Stimulated activated naive CD4-positive, alpha-beta T cell (primary cell): Measurements from ENCODE around the gene RNASEH1.
"Not testable (repeated sequence)": the region's sequence is repeated elsewhere in the genome, so short reads cannot be mapped to it uniquely, and the experiment has no call there.

ENCODE experiments used
- DNase-seq, 6 experiments: peaks; one replicate each; lab custom pipeline; 2025; lab: John Stamatoyannopoulos, UW

The RNASEH1 gene

DNA sequence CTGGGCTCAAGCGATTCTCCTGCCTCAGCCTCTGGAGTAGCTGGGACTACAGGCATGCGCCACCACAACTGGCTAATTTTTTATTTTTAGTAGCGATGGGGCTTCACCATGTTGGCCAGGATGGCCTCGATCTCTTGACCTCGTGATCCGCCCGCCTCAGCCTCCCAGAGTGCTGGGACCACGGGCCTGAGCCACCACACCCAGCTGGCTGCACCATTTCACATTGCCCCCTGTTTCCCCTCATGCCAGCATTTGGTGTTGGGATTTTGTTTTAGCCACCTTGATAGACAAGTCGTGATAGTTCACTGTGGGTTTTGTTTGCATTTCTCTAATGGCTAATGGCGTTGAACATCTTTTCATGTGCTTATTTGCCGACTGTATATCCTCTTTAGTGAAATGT lies 31.0 kb upstream of the RNASEH1 start:
- no peak for DNase-seq

DNA sequence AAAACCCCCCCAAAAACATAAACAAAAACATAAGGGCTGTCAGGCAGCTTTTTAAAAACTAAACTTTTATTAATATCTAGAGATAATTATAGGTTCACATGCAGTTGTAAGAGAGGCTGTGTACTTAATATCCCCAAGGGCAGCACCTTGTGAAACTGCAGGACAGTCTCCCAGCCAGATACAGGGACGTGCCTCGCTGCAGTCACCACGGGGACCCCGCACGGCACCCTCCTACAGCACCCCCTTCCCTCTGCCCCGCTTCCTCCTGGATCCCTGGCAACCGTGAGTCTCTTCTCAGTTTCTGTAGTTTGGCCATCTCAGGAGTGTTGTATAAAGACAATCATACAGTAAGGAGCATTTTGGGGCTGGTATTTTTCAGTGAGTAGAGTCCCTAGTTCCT lies 30.0 kb upstream of the RNASEH1 start:
- no peak for DNase-seq

DNA sequence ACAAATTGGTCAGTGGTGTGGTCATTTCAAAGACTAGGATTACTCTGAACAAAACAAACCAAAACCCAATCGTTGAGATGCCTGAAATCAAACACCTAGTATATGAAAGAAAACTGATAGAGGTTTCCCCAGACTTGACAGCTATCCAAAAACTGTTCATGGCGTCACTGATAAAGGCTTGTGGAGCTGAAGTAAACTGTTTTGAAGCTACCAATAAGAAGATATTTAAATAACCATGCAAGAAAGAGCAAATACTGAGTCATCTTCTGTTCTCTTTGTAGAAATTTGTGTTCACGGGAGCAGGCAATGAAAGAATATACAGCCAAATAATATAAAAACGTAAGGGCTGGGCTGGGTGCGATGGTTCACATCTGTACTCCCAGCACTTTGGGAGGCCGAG lies 29.3 kb upstream of the RNASEH1 start:
- DNase-seq, result no peak

DNA sequence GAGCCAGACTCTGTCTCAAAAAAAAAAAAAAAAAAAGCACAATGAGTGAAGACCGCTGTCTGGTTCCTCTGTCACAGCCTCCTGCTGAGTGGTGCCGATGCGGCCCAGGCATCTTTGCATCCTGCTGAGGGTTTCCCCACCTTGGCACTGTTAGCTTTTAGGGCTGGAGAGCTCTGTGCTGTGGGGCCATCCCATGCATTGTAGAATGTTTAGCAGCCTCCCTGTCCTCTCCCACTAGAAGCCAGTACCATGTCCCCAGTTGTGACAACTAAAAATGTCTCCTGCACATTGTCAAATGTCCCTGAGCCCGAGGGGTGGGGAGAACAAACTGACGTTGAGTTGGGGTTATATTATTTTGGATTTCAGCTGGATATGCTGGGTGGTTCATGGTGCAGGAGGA lies 28.9 kb upstream of the RNASEH1 start:
- DNase-seq, result no peak

DNA sequence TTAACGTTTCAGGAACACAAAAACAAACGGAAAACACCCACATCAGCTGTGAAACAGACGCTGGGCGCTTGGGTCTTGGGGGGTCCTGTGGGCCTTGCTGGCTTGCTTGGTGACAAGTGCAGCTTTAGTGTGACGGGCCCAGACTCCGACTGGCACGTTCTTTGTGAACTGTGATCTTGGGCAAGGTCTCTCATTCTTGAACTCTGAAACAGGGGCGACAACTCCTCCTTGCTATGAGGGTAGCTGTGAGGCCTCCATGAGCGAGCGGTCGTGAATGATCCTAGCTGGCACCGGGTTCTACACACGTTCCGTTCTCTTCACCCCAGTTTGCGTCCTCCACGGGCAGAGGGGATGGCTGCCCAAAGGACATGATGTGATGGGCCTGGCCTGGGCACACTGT lies 28.1 kb upstream of the RNASEH1 start:
- no peak for DNase-seq

DNA sequence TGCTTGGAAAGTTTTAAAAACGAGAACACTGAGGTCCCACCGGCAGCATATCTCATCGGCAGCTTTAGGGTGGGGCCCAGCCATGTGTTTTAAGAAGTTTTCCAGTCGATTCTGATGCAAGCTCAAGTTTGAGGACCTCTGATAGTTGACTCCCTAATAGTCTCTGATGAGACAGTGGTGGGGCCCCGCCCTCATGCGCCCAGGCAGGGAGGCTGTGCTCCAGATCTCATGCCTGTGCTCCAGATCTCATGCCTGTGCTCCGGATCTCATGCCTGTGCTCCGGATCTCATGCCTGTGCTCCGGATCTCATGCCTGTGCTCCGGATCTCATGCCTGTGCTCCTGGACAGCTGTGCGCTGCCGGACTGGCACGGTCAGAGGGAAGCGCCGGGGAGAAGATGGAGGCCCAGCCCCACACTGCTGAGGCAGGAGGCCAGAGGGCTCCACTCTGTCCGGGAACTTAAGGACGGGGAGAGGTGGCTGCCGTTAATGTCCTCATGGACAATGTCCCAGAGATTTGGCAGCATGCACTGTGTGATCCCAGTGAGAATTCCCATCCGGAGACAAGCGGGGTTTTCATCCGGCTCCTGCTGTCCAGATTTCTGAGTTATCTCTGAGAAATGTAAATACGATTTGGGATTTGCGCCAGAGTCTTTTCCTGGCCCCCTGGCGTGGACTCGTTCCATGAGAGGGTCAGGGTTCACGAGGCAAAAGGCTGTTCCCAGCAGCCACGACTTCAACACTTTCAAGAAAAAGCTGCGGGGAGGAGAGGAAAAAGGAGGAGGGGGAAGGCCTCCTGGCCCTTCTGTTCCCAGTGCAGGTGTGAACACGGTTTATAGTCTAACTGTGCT lies 27.4 kb upstream of the RNASEH1 start:
- no peak for DNase-seq

DNA sequence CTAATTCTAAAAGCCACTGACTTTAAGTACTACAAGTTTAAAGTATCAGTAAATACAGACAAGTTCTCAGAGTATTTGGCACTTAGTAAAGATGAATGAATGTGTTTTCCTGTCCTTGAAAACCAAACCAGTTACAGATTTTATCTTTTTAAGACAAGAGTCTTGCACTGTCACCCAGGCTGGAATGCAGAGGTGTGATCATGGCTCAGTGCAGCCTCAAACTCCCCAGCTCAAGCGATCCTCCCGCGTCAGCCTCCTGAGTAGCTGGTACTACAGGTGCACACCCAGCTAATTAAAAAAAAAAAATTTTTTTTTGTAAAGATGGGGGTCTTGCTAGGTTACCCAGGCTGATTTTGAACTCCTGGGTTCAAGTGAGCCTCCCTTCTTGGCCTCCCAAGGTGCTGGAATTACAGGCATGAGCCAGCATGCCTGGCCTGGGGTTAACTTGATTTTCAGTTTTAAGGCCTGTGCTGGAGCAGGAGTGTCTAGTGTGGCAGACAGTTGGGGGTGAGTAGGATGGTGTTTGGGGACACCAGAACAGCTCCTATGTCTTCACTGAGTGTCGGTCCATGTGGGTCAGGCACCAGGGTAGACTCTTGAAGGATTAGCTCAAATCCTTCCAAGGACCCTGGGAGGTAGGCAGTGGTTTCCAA lies 26.6 kb upstream of the RNASEH1 start:
- DNase-seq, result no peak

DNA sequence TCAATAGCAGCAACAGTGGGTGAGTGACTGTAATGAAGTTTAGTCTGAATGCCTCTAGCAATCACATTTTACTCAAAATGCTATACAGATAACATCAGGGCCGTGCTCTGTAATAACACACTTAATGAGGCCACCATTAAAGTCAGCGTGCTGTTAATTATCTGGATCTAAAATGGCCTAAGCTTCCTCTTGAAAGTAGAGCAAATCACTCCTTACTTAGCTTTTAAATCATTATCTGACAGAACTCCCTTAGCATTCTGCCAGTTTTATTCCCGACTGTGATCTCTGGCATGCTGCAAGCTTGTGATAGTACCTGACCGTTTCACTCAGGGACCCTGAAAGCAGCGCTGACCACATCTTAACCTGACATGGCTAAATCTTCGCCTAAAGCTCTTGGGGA lies 25.9 kb upstream of the RNASEH1 start:
- DNase-seq, result no peak

DNA sequence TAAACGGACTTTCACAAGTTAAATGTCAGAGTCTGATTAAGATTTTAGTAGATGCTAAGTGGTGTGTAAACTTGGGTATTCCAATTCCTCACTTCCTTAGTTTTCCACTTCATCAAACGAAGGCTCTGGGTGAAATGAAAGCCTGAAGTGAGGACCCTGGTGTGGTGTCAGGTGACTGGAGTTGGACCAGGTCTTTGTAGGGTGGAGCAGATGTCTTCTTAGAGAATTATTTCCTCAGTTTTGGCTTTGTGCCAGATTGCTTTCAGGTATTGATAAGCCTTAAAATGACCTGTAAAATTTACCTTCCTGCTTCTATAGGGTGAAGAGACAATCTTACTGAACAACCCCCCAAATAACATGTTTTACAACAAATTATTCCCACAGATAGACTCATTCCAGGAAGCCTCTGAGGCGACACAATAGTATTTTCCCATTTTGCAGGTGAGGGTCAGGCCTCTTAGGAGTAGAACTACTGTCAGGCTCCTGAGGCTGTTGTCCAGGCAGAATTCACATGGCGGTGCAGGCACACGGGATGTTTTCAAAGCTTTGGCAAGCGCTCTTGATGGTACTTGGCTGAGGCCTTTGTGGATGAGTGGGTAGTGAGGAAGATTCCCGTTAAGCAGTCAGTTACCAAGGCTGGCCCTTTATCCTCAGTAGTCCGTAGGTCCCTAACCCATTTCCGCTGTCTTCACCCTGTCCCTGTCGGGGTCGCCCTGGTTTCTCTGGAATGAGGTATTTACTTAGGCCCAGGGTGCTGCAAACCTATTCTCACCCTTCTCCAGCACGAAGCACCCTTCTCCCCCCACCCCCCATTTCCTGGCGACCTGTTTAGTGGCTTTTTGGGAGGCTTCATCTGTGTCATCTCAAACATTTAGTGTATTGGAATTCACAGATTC lies 23.5 kb upstream of the RNASEH1 start:
- no peak for DNase-seq

DNA sequence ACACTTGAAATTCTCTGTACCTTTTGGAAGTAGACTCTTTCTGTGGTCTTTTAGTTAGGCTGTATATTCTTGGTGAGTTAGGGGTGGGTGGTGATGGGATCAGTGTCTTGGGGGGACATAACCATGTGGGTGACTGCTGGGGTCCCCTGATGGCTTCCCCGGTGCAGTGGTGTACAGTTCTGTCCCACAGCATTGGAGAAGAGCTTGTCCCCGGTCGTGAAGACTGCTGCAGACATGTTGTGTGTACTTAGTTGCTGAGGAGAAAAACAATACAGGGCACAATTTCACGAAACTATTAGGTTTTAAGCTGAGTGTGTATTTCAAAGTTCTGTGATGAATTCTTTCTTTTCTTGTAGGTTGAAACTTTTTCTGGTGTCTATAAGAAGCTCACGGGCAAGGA lies 22.3 kb upstream of the RNASEH1 start:
- no peak for DNase-seq

DNA sequence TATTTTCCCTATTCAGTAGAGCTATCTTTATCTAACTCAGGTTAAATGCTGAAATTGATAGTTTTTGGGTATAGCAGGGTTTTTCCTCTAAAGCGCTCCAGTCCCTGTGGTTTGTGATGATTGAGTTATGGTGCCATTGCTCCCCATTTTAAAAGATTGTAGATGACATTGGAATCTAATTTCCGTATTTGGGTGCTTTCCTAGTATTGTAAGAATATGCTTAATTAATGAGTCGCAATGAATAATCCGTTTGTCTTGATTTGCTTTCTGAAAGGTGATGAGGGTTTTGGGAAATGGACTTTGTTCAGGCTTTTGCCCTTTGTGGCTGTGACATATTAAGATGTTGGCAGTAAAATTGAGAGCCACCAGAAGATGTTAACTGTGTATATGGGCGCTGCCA lies 20.9 kb upstream of the RNASEH1 start:
- no peak for DNase-seq

DNA sequence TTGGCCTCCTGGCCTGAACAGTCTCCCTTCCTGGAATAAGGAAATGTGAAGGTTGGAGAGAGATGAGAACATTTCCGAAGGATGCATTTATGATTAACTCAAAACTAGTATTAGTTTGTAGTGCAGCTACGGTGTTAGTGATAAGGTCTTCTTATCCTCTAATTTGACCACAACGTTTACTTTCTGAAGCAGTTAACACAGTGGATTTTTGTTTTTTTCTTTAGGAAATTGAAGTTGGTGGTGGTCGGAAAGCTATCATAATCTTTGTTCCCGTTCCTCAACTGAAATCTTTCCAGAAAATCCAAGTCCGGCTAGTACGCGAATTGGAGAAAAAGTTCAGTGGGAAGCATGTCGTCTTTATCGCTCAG lies 18.1 kb upstream of the RNASEH1 start:
- not testable (repeated sequence) for DNase-seq

DNA sequence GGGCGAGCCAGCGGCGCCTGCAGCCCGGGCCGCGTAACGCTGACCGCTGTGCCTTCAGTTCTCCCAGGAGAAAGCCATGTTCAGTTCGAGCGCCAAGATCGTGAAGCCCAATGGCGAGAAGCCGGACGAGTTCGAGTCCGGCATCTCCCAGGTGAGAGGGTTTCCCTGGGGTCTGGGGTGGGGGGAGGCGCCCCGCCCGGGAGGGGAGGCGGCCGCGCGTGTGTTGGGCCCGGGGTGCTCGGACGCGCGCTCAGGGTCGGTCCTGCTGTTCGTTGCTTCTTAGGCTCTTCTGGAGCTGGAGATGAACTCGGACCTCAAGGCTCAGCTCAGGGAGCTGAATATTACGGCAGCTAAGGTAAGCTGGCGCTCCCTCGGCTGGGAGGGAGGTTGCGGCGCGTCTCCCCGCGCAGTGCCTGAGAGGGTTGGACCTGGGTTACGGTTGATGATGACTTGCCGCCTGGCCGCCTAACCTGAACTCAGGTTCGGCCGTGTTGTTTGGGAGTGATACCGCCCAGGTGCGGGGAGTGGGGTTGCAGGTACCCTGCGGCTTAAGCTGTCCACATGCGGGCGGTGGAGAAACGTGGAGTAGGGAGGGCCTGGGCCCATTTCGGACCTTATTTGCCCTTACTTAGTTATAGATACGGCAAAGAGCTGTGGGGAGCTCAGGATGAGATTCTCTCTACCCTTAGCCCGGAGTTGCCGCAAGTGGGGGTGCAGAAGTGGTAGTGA lies 17.6 kb upstream of the RNASEH1 start:
- peak in 4 of 6 experiments; percentile 8 to 68 (median 50) for DNase-seq

DNA sequence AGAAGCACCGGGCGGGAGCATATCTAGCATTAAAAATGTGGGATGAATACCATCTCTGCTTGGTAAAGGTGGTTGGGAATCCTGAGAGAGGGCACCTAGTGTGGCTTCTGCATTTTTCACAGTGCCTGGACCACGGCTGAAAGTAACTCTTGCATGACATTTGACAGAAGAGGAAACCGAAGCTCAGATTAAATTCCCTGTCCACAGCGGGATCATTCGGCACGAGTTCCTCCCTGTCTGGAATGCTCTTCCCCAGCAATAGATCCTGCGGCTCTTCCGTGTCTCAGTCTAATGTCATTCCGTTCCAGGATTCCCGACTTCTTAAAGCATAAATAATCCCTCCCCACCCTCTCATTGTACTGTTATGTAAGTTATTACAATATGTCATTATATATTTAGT lies 16.0 kb upstream of the RNASEH1 start:
- no peak for DNase-seq

DNA sequence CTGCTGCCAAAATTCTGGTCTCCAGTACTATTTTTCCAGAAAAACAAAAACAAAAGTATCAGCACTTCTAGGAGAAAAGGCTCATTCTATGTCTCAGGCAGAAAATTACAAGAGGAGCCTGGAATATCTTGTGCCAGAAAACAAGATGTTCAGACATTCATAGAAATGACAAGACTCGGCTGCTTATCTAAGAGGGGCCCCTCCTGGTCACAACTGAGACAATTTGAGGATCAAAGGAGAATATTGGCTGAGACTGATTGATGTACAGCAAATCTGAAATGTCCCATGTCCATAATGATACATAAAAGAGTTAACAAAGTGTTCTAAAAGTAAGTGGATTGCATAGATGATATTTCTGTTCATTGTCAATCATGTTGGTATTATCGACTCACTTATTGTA lies 14.5 kb upstream of the RNASEH1 start:
- DNase-seq, result no peak

DNA sequence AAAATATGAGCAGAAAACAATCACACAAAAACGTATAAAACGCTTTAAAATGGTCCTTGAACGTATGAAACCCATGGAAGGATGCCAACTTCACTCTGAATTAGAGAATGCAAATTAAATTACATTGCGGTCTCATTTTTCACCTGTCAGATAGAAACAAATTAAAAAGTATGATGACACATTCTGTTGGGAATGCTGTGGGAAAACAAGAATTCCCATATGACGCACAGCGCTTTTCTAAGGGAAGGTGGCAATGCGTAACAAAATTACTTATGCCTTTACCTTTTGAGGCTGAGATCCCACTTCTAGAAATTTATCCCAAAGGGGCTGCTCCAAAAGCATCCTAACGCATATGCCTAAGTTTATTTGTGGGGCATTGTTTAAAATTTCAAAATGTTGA lies 13.2 kb upstream of the RNASEH1 start:
- no peak for DNase-seq

DNA sequence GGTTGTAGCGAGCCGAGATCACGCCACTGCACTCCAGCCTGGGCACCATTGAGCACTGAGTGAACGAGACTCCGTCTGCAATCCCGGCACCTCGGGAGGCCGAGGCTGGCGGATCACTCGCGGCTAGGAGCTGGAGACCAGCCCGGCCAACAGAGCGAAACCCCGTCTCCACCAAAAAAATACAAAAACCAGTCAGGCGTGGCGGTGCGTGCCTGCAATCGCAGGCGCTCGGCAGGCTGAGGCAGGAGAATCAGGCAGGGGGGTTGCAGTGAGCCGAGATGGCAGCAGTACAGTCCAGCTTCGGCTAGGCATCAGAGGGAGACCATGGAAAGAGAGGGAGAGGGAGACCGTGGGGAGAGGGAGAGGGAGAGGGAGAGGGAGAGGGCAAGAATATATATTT lies 11.5 kb upstream of the RNASEH1 start:
- not testable (repeated sequence) for DNase-seq

DNA sequence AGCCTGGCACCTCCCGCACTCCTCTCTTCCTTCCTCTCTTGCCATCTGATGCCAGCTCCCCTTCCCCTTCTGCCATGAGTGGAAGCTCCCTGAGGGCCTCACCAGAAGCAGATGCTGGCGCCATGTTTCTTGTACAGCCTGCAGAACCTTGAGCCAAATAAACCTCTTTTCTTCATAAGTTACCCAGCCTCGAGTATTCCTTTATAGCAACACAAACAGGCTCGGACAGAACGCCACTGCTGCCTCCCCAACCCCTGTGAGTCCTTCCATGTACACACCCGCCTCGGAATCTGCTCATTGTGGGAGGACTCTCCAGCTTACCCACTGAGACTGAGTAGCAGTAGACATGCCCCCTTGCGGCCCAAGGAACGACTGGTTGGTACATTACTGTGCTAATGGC lies 8.7 kb upstream of the RNASEH1 start:
- DNase-seq, result no peak

DNA sequence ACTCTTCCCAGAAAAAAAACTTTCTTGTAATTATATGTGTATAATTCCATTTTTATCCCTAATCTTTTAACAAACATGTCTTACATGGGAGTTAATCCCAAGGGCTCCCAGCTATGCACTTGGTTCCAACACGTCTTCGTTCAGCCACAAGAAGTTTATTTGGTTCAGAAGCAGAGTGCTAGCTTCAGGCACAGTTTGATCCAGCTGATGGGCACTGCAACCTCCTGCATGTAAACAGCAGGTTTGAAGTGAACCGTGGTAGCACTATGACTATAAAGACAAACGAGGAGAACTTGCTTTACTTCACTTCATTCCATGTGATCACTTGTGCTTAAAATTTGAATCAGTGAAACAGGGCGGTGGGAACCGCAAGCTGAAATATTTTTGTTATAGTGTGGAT lies 7.0 kb upstream of the RNASEH1 start:
- no peak for DNase-seq

DNA sequence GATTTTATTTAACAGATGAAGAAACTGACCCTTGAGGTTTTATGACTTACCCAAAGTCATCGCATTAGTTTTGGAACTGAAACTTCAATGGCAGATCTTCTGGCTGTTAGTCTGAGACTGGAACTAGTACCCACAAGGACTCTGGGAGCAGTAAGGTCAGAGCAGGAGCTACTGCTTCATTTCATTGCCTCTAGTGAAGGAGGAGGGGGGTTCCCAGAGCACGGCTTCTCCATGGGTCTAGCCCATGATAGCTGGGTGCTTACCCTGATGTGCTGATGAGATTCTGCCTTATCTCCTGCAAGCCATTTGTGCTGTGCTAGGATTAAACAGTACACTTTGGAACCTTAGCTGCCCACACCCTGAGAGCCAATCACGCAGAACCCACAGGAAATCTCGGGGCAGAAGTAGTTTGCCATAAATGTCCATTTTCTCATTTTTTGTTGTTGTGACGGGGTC lies 5.4 kb upstream of the RNASEH1 start:
- DNase-seq, result no peak

DNA sequence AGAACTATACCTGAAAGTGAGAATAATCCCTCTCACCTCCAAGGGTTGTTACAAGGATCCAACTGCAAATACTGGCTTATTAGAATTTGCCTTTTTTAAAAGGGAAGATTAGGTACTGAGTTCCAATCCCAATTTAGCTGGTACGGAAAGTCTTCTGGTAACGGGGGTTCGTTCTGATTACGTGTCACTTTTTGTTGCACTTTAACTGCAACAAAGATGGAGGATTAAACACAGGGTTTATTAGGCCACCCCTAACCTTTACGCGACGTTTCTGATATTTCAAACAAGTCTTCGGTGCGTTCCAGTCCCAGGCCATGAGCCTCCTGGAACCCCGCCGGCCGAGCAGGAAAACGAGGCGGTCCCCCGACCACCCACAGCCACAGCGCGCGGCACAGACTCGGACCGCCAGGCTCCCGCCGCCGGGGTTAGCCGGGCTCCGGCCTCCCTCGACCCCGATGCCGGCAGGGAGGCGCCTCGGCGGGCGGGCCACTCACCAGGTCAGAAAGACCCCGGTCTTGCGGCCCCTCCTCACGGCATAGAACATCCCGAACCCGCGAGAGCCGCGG lies 411 bp downstream of the RNASEH1 start:
- DNase-seq, result no peak

DNA sequence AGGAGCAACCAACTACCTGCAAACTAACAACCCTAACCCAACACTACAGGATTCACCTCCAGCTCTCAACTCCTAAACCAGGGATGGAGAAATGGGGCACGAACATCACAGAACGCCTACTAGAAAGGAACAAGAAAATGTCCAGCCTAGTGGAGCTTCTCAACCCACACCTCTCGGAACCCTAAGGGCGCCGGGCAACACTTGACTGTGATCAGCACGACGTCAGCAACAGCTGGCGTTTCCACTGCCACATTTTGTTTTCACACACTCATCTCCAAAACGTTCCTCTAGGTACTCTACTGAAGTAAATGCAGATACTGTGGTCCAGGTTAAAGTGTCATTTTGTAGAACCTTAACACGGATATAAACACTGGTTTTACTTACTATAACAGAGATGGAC lies 4.2 kb downstream of the RNASEH1 start:
- DNase-seq, result no peak
